ENCODE data around the gene HSD17B1.
A peak's percentile ranks its signal among the peaks of the same experiment; 100 is the strongest.

HSD17B1 gene

GRCh38 chr17:42568341-42569111, 15.8 kb downstream of the HSD17B1 start:
- no peak for DNase-seq

DNA sequence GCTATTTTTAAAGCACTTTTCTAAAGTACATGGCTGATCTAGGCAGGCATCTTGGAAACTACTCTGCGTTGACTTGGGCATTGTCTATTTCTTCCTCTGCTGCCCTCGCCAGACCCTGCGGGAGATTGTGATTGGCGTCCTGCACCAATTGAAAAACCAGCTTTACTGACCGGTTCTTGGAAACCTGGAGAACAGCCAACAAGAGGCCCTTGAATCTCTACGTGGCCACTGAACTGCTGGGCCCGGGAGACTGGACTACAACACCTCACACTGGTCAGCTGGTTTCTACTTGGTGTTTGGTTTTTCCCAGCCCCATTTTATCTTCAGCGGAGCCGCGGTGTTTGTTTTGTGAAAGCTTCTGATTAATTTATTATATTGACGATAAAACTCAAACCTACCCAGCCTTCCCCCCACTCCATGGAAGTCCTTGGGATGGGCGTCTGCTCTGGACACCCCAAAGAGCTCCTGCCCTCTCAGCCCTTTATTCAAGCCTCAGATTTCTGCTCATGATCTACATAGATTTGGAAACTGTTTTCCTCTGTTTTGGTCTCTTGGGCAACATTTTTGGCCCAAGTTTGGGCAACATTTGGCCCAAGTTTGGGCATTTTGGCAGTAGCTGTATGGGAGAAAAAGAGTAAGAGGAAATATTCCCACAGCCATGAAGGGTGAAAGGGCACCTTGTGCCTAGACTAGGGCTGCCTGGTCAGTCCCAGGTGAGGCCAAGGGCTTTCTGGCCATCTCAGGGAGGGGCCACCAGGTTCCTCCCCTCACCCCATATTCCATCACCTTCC, 18.9 kb downstream of the HSD17B1 start:
- no peak for DNase-seq

DNA sequence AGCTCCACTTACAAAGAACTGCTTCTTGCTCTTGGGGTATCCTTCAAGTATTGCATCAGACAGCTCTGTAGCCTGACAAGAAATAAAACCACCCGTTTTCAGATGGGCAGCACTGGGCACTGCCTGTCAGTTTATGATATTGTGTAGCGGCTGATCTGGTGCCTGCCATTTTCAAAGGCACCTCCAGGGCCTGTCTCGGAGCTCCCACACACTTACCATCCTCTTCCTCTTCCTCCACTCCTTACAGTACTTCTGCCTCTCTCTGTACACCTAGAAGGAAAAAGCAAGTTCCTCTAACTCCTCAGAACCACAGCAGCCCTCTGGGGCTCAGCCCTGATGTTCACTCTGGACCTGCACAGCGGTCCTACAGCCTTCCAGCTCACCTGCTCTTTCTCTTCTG, 20.4 kb downstream of the HSD17B1 start:
- no peak for DNase-seq

DNA sequence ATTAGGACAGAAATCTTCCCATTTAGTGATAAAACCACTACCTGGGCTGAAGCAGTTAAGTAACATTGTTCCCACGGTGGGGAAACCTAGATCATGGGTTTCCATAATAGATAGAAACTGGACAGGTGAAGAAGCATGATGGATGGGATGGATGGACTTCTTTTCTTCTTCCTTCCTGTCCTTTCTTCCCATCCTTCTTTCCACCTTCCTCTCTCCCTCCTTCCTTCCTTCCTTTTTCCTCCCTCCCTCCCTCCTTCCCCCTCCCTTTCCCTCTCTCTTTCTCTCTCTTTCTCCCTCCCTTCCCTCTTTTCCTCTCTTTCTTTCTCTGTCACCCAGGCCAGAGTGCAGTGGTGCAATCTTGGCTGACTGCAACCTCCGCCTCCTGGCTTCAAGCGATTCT, 21.7 kb downstream of the HSD17B1 start:
- no peak for DNase-seq

- no peak for DNase-seq
Observed at GRCh38 chr17:42577140-42577531, 24.4 kb downstream of the HSD17B1 start.

- peak; percentile 73 for DNase-seq
Observed at GRCh38 chr17:42577532-42578281, 25.0 kb downstream of the HSD17B1 start, which contains the start of gene PSMC3IP. Gene PSMC3IP, minus strand, starts transcription at chr17:42577729. Its CDS starts 43 bp downstream, at chr17:42577686.

DNA sequence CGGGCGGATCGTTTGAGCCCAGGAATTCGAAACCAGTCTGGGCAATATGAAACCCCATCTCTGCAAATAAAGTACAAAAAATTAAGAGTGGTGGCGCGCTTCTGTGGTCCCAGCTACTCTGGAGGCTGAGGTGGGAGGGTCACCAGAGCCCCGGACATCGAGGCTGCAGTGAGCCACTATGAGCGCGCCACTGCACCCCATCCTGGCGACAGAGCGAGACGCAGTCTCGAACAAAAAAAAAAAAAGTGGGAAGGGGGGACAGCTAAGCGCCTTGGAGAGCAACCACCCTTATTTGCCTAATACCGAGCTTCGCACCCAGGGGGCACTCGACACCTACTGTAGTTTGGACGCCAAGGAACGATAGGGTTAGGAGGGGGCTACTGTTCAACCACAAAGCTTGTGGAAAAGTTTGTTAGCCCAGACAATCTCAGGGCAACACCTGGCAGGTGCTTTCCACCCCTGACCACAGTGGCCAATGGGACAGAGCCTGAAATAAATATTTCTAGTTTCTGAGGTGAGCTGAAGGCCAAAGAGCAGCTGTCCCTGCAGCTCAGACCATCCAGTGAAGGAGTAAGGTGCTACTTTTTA, 25.7 kb downstream of the HSD17B1 start:
- peak; percentile 56 for DNase-seq

DNA sequence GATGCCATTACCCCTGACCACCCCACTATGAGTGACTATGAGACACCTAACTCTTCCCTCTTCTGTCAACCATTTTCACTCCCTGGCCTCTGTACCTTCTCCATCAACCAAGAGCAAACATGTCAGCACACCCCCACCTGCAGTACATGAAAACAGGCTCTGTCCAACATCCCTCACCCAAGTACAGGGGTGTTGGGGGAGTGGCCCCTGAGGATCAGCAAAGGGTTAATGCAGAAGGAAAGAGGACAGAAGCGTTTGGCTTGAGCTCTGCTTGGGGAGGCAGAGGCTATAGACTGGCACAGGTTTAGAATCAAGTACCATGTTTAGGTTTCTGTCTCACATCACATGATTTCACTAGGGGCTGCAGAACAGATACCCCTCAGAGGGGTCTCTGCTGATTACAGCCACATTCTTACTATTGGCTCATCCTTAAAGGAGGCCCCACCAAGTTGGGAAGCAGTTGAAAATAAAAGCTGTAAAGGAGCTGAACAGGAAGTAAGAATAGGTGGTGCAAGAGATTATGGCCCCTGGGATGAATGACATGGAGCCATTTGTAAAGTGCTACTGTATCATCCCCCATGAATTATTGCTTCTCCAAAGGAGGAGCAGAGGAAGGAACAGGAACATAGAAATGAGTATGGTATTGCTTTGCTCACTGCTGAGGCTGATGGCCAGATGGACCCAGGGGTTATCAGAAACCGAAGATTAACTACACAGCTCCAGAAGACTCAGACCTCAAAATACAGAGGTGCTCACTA, 27.2 kb downstream of the HSD17B1 start:
- no peak for DNase-seq

- no peak for DNase-seq
Observed at GRCh38 chr17:42581744-42582270, 29.1 kb downstream of the HSD17B1 start.

DNA sequence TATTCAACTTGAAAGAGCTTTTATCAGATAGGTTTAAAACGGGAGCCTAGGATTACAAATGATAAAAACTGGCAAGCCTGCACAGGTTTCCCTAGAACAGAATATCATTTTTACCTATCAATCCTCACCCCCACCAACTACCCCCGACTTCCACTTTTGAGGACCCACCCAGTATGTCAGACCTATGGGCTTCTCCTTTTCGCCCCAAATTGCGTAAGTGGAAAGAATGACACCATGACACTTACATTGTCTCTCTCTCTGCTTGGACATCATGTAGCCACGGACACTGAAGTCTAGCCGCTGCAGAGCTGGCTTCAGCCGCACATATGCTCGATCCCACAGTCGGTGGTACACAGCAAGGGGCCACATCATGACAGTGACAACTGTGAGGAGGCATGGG, 32.2 kb downstream of the HSD17B1 start:
- no peak for DNase-seq

GRCh38 chr17:42585353-42585752, 32.6 kb downstream of the HSD17B1 start:
- no peak for DNase-seq

- no peak for DNase-seq
Observed at GRCh38 chr17:42586514-42587230, 33.9 kb downstream of the HSD17B1 start.

GRCh38 chr17:42590886-42591285, 38.2 kb downstream of the HSD17B1 start:
- no peak for DNase-seq

DNA sequence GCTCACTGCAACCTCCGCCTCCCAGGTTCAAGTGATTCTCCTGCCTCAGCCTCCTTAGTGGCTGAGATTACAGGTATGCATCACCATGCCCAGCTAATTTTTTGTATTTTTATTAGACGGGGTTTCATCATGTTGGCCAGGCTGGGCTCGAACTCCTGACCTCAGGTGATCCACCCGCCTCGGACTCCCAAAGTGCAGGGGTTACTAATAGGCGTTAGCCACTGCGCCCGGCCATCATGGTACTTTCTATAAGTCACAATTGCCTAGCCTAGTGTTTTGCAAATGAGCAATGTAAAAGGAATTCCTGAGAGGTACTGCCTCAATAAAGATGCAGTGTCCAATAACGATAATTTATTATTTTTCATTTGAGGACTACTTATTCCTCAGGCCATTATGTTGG, 38.7 kb downstream of the HSD17B1 start:
- no peak for DNase-seq

GRCh38 chr17:42596386-42596785, 43.7 kb downstream of the HSD17B1 start:
- DNase-seq = no peak

DNA sequence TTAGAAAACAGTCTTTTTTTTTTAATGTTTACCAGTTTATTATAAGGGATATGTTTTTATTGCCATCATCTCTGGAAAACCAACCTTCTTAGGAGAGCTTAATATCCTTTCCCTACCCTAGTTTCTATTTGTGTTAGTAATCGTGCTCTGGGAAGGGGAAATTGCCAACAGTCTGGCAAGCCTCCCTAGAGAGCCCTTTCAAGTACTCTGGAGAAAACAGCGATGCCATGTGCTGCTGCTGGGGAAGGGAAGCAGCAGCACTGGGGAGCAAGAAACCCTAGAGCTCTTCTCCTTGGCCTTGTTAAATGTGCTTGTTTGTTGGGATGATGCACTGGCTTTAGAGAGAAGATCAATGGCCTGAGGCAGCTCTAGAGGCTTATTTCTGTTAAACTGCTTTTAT, 46.2 kb downstream of the HSD17B1 start:
- DNase-seq = no peak

GRCh38 chr17:42603318-42603717, 50.6 kb downstream of the HSD17B1 start:
- no peak for DNase-seq

Measured in NCI-H1417 treated with DMSO at 0.1 percent for 48 hours (cell line).